Neutrophil (primary cell): ENCODE measurements around the gene TSNAX.
"Not testable (repeated sequence)": the region's sequence is repeated elsewhere in the genome, so short reads cannot be mapped to it uniquely, and the experiment has no call there.

Experiments used
- H3K27ac ChIP-seq: fragments of 200-600 bp; sonication (generic); 2 replicates; pipeline ENCODE4 v1.5.1; 2016; ENCODE audit warnings: mild to moderate bottlenecking, moderate library complexity
- H3K27me3 ChIP-seq: fragments of 200-600 bp; sonication (generic); 2 replicates; pipeline ENCODE4 v1.6.0; 2016; ENCODE audit warnings: mild to moderate bottlenecking
- H3K36me3 ChIP-seq: fragments of 200-600 bp; sonication (generic); 2 replicates; pipeline ENCODE4 v1.5.1; 2017
- H3K4me1 ChIP-seq, 2 experiments: fragments of 200-600 bp in 1 of 2; sonication (generic) in 1 of 2; 1 replicate in 1 of 2; 2 replicates in 1 of 2; pipeline versions ENCODE4 v1.5.1 to v1.6.1; 2013 to 2016; ENCODE audit warnings: low read depth in 1 of 2, low read length in 1 of 2, mild to moderate bottlenecking in 1 of 2, moderate library complexity in 1 of 2; ENCODE audit not compliant: control insufficient read depth in 1 of 2, insufficient read depth in 1 of 2
- H3K4me3 ChIP-seq, 2 experiments: fragments of 200-600 bp in 1 of 2; sonication (generic) in 1 of 2; 1 replicate in 1 of 2; 2 replicates in 1 of 2; pipeline ENCODE4 v1.5.1; 2013 to 2016; ENCODE audit warnings: low read depth in 1 of 2, low read length in 1 of 2, mild to moderate bottlenecking in 1 of 2, moderate library complexity in 1 of 2
- H3K9me3 ChIP-seq: fragments of 200-600 bp; sonication (generic); 2 replicates; pipeline ENCODE4 v1.5.1; 2016
- TF ChIP-seq, protein P1 (sequence below): fragments of 200-600 bp; sonication (generic); IDR thresholded peaks from 2 replicates; pipeline ENCODE4 v1.5.1; 2016; ENCODE audit warnings: antibody characterized with exemption

TSNAX gene

DNA sequence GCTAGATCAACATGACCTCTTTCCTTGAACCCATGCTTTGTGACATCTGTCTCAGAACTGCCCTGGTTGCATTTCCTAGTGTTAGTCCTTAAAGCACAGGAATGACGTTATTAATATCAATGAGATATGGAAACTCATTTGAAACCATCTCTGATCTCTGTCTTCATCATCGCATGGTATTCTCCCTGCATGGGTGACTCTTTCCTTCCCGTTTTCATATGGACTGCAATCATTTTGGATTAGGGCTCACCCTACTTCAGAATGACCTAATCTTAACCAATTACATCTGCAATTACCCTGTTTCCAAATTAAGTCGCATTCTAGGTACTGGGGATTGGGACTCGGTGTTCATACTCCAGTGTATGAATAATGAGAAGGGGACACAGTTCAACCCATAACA is 56.5 kb downstream of the TSNAX start:
- TF ChIP-seq, protein P1, sequence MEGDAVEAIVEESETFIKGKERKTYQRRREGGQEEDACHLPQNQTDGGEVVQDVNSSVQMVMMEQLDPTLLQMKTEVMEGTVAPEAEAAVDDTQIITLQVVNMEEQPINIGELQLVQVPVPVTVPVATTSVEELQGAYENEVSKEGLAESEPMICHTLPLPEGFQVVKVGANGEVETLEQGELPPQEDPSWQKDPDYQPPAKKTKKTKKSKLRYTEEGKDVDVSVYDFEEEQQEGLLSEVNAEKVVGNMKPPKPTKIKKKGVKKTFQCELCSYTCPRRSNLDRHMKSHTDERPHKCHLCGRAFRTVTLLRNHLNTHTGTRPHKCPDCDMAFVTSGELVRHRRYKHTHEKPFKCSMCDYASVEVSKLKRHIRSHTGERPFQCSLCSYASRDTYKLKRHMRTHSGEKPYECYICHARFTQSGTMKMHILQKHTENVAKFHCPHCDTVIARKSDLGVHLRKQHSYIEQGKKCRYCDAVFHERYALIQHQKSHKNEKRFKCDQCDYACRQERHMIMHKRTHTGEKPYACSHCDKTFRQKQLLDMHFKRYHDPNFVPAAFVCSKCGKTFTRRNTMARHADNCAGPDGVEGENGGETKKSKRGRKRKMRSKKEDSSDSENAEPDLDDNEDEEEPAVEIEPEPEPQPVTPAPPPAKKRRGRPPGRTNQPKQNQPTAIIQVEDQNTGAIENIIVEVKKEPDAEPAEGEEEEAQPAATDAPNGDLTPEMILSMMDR, result no peak
- Histone ChIP-seq H3K36me3 (no peaks in the 10 kb centered on the region), H3K9me3 (no peaks in the 10 kb centered on the region), H3K27me3 (no peaks in the 10 kb centered on the region), H3K27ac (no peak overlapping the region), H3K4me1 (peaks cover 3 to 5% of the 10 kb centered on the region in 2 experiments), H3K4me3 (no peak overlapping the region)

DNA sequence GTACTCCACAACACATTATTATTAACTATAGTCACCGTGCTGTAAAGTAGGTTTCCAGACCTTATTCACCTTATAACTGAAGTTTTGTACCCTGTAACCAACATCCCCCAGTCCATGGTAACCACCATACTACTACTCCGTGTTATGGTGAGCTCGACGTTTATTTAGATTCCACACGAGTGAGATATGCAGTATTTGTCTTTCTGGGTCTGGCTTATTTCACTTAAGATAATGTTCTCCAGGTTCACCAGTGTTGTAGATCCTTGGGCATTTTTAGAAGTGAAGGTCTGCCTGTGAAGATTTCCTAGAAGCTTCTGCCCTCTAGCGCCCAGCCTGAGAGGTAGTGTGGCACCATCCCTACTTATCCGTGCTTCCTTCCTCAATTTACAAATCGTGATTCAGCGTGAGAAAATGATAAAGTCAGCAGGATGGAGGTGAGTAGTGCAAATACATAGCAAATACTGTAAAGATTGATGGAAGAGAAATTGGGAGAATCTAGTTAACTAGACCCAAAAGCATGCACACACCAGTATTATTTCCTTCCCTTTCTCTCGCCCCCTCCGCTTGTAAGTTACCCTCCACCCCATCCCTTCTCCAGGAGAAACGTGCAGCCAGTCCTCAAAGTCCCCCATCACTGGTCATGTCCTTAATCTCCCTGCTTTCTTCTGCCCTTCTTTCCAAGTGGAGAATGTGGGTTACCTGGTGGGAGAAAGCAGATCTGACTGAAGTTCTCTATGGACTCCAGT is 62.2 kb downstream of the TSNAX start:
- no peaks in the 10 kb centered on the region for H3K36me3 ChIP-seq
- H3K27ac ChIP-seq, result no peak overlapping the region
- TF ChIP-seq, protein P1, result peak; percentile 60
- peaks cover 5 to 13% of the 10 kb centered on the region in 2 experiments for H3K4me1 ChIP-seq
- no peaks in the 10 kb centered on the region for H3K9me3 ChIP-seq
- H3K4me3 ChIP-seq, result no peak overlapping the region
- no peaks in the 10 kb centered on the region for H3K27me3 ChIP-seq

DNA sequence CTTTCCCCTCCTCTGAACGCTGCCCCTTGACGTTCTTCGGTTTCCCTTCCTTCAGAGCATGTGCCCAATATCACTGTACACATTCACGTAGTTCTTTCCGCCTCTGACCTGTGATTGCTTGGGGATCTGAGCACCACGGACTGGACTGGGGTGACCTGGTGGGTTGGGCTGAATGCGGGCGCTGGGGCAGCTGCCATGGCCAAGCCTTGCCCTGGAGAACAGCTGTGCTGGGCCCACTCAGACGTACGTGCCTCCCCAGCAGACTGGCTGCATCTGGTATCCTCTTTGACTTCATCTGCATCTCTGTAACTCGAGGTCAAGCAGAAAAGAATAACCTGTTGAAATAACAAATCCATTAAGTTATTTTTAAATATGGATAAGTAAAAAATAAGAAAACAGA is 63.0 kb downstream of the TSNAX start:
- H3K4me3 ChIP-seq, result no peak overlapping the region
- H3K36me3 ChIP-seq, result no peaks in the 10 kb centered on the region

DNA sequence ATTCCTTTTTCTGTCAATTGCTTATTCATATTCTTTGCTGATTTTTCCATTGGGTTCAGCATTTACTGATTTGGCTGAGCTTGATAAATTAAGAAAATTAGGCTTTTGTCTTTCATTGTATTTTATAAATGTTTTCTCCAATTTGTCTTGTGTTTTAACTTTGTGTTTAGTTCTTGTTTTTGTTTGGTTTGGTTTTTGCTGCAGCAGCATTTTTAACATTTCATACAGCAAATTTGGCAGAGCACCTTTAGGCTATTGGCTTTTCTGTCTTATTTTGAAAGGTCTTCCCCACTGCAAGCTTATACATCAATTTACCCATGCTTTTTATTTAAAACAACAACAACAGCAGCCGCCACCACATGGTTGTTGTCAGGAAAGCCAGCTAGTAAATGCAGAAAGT is 64.3 kb downstream of the TSNAX start:
- Histone ChIP-seq H3K27me3 (no peaks in the 10 kb centered on the region), H3K4me1 (peaks cover 5 to 13% of the 10 kb centered on the region in 2 experiments), H3K4me3 (no peak overlapping the region), H3K9me3 (no peaks in the 10 kb centered on the region), H3K36me3 (no peaks in the 10 kb centered on the region), H3K27ac (no peak overlapping the region)
- TF ChIP-seq, protein P1, result no peak

More for the DNA sequence above, 63.0 kb downstream of the TSNAX start:
- TF ChIP-seq, protein P1, result no peak
- no peaks in the 10 kb centered on the region for H3K9me3 ChIP-seq
- peaks cover 5 to 13% of the 10 kb centered on the region in 2 experiments for H3K4me1 ChIP-seq
- no peak overlapping the region for H3K27ac ChIP-seq
- no peaks in the 10 kb centered on the region for H3K27me3 ChIP-seq

DNA sequence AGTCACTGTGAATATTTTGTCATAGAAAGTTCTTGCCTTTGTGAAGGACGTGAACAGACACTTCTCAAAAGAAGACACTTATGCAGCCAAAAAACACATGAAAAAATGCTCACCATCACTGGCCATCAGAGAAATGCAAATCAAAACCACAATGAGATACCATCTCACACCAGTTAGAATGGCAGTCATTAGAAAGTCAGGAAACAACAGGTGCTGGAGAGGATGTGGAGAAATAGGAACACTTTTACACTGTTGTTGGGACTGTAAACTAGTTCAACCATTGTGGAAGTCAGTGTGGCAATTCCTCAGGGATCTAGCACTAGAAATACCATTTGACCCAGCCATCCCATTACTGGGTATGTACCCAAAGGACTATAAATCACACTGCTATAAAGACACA is 64.8 kb downstream of the TSNAX start:
- H3K4me3 ChIP-seq, H3K27ac ChIP-seq, H3K27me3 ChIP-seq, H3K9me3 ChIP-seq, H3K36me3 ChIP-seq: not testable (repeated sequence)
- peaks cover 8 to 16% of the 10 kb centered on the region in 2 experiments for H3K4me1 ChIP-seq

DNA sequence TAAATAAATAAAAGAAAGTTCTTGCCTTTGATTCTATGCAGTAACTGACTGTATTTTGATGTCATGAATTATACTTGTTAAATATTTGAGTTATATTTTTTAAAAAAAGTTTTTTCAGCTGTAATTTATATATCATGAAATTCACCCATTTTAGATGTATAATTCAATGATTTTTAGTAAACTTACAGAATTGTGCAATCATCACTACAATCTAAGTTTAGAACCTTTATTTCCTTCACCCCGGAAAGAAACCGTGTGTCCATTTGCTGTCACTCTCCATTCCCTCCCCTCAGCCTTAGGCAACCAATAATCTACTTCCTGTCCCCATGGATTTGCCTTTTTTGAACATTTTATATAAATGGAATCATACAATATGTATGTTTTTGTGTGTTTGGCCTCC is 65.7 kb downstream of the TSNAX start:
- H3K4me1 ChIP-seq, result peaks cover 14 to 23% of the 10 kb centered on the region in 2 experiments
- TF ChIP-seq, protein P1, result no peak
- no peak overlapping the region for H3K4me3 ChIP-seq
- H3K27ac ChIP-seq, result no peak overlapping the region
- H3K36me3 ChIP-seq, result no peaks in the 10 kb centered on the region
- no peaks in the 10 kb centered on the region for H3K27me3 ChIP-seq
- no peaks in the 10 kb centered on the region for H3K9me3 ChIP-seq
